HFF-Myc (cell line): ENCODE measurements around the gene SHE.

Source experiments
- DNase-seq: peaks from one replicate; pipeline ENCODE4 v3.0.0-alpha.2; 2011; ENCODE audit warnings: low read depth; ENCODE audit errors: extremely low read depth
- H3K4me3 ChIP-seq: replicated peaks from 2 replicates; pipeline ENCODE4 v1.5.1; 2011; ENCODE audit warnings: low read depth, mild to moderate bottlenecking, control low read depth, low read length
- CTCF ChIP-seq: IDR thresholded peaks from 2 replicates; pipeline ENCODE4 v1.5.1; 2012; ENCODE audit warnings: mild to moderate bottlenecking, low read depth, low read length, control low read depth; ENCODE audit errors: missing control alignments

SHE gene

GRCh38 chr1:154441241-154441888 lies 60.8 kb downstream of the SHE start:
- H3K4me3 ChIP-seq, result no peak overlapping the region
- no peak for DNase-seq
- TF ChIP-seq CTCF, result no peak

- no peak for DNase-seq
- no peak for TF ChIP-seq CTCF
- H3K4me3 ChIP-seq, result no peak overlapping the region
These were observed 62.0 kb downstream of the SHE start for GRCh38 chr1:154440036-154440804.

GRCh38 chr1:154436433-154436832 lies 65.8 kb downstream of the SHE start:
- no peak overlapping the region for H3K4me3 ChIP-seq
- no peak for TF ChIP-seq CTCF
- DNase-seq, result no peak

- TF ChIP-seq CTCF, result no peak
- no peak for DNase-seq
- H3K4me3 ChIP-seq, result no peak overlapping the region
These were observed 66.5 kb downstream of the SHE start for GRCh38 chr1:154435599-154436200.

- no peak for DNase-seq
- no peak overlapping the region for H3K4me3 ChIP-seq
- TF ChIP-seq CTCF, result no peak
These were observed 67.7 kb downstream of the SHE start for GRCh38 chr1:154434346-154435085.

GRCh38 chr1:154433161-154433764 lies 68.9 kb downstream of the SHE start:
- TF ChIP-seq CTCF, result no peak
- H3K4me3 ChIP-seq, result no peak overlapping the region
- DNase-seq, result no peak
